PFSK-1 (cell line): ENCODE measurements around the gene ARPC3.

Experiments used
- SIN3A ChIP-seq: IDR thresholded peaks from 2 replicates; pipeline ENCODE4 v1.6.1; 2012; ENCODE audit warnings: mild to moderate bottlenecking, low read length, moderate library complexity, borderline replicate concordance; ENCODE audit not compliant: insufficient read depth
- TAF1 ChIP-seq: IDR thresholded peaks from 2 replicates; pipeline ENCODE4 v1.6.1; 2012; ENCODE audit warnings: low read length, control low read depth, borderline replicate concordance; ENCODE audit not compliant: insufficient read depth

- TF ChIP-seq TAF1 (no peak), SIN3A (no peak)
Measured at GRCh38 chr12:110431957-110432587, 18.1 kb downstream of the ARPC3 start.
